A549 (cell line): ENCODE data around the gene REEP3. TPM values are rescaled to one million over a fixed set of nuclear protein-coding genes. Genes with fewer than 3 reads are reported as not detected.

Experiments
- ATAC-seq, 2 experiments: fragments of 200-7000 bp in 1 of 2; fragments of >200 bp in 1 of 2; cut with Nextera tagmentation in 1 of 2; cut with Tn5 transposase in 1 of 2; 3 replicates each; pipeline versions ENCODE4 v1.8.0 to v1.9.1; 2018 to 2020; ENCODE audit warnings: mild to moderate bottlenecking in 1 of 2, moderate library complexity in 1 of 2
- CTCF ChIA-PET: fragments of 300-600 bp; sonication (Branson Sonifier 250); formaldehyde crosslinking; extraction: SDS; loops from one replicate; lab custom pipeline; 2021; ENCODE audit warnings: antibody characterized with exemption, inconsistent platforms; lab: Yijun Ruan, JAX
- POLR2A ChIA-PET: fragments of 350-600 bp; formaldehyde crosslinking; extraction: SDS; loops from one replicate; lab custom pipeline; 2021; ENCODE audit warnings: antibody characterized with exemption, inconsistent platforms; lab: Yijun Ruan, JAX
- DNase-seq, 2 experiments: peaks; one replicate each; pipeline versions ENCODE4 v3.0.0 to v3.0.0-alpha.2; 2011 to 2016; ENCODE audit warnings: low read depth in 1 of 2, low spot score in 1 of 2
- FAIRE-seq: peaks from 2 replicates; lab custom pipeline; 2011; peaks lifted over from hg19 to GRCh38; lab: Jason Lieb, UNC
- H3K27ac ChIP-seq, 2 experiments: fragments of >200 bp; sonication (Bioruptor Twin); formaldehyde crosslinking; 3 replicates each; pipeline ENCODE4 v1.5.1; 2016 to 2017
- H3K4me1 ChIP-seq: fragments of >200 bp; sonication (Bioruptor Twin); formaldehyde crosslinking; 3 replicates; pipeline ENCODE4 v1.6.1; 2016
- H3K4me2 ChIP-seq: fragments of >200 bp; sonication (Bioruptor Twin); formaldehyde crosslinking; 3 replicates; pipeline ENCODE4 v1.6.1; 2016
- H3K4me3 ChIP-seq: fragments of >200 bp; sonication (Bioruptor Twin); formaldehyde crosslinking; 3 replicates; pipeline ENCODE4 v1.5.1; 2016
- H3K9me3 ChIP-seq: fragments of >200 bp; sonication (Bioruptor Twin); formaldehyde crosslinking; 3 replicates; pipeline ENCODE4 v1.6.1; 2016
- CBX2 ChIP-seq: fragments of 200-600 bp; sonication (generic); IDR thresholded peaks from 2 replicates; pipeline ENCODE4 v1.6.1; 2016; ENCODE audit warnings: low read depth, mild to moderate bottlenecking, borderline replicate concordance
- CEBPB ChIP-seq, 2 experiments: fragments of >200 bp in 1 of 2; sonication (Bioruptor Twin) in 1 of 2; formaldehyde crosslinking in 1 of 2; IDR thresholded peaks; 2 replicates each; pipeline ENCODE4 v1.6.1; 2012 to 2016
- CHD2 ChIP-seq: fragments of 150-350 bp; IDR thresholded peaks from 2 replicates; pipeline ENCODE4 v1.6.1; 2014; ENCODE audit warnings: low read length; ENCODE audit not compliant: partially characterized antibody
- FOSB ChIP-seq: fragments of 250-450 bp; sonication (Bioruptor Pico); IDR thresholded peaks from 2 replicates; pipeline ENCODE4 v1.5.0; 2020; ENCODE audit warnings: mild to moderate bottlenecking, moderate library complexity
- FOSL2 ChIP-seq, 2 experiments: fragments of 450-650 bp in 1 of 2; fragments of >200 bp in 1 of 2; sonication (Bioruptor Twin) in 1 of 2; formaldehyde crosslinking; IDR thresholded peaks; 2 replicates each; pipeline versions ENCODE4 v1.5.0 to v1.6.1; 2016 to 2020; ENCODE audit warnings: mild to moderate bottlenecking in 1 of 2, moderate library complexity in 1 of 2
- GATA3 ChIP-seq: IDR thresholded peaks from 2 replicates; pipeline ENCODE4 v1.6.1; 2012; ENCODE audit warnings: borderline replicate concordance
- JUN ChIP-seq, 2 experiments: fragments of >200 bp; sonication (Bioruptor Twin); formaldehyde crosslinking; IDR thresholded peaks; 2 replicates in 1 of 2; 3 replicates in 1 of 2; pipeline ENCODE4 v1.6.1; 2016 to 2017
- KDM1A ChIP-seq: fragments of 200-600 bp; sonication (generic); IDR thresholded peaks from 2 replicates; pipeline ENCODE4 v1.6.1; 2016; ENCODE audit warnings: low read depth, mild to moderate bottlenecking
- MAFK ChIP-seq: fragments of 450-650 bp; IDR thresholded peaks from 2 replicates; pipeline ENCODE4 v1.6.1; 2014; ENCODE audit not compliant: partially characterized antibody
- MAZ ChIP-seq: fragments of 150-350 bp; IDR thresholded peaks from 2 replicates; pipeline ENCODE4 v1.6.1; 2014; ENCODE audit warnings: antibody characterized with exemption, low read depth, low read length, borderline replicate concordance
- NPAS2 ChIP-seq: fragments of 250-450 bp; sonication (Bioruptor Pico); IDR thresholded peaks from 2 replicates; pipeline ENCODE4 v1.8.0; 2022; ENCODE audit warnings: mild to moderate bottlenecking, moderate library complexity, borderline replicate concordance
- NR3C1 ChIP-seq: fragments of >200 bp; sonication (Bioruptor Twin); formaldehyde crosslinking; IDR thresholded peaks from 3 replicates; pipeline ENCODE4 v1.6.1; 2017
- POLR2AphosphoS2 ChIP-seq: conservative IDR thresholded peaks from 2 replicates; pipeline ENCODE4 v1.6.1; 2012; ENCODE audit warnings: low read length, improper control_type of control experiment, inconsistent platforms
- RAD21 ChIP-seq, 2 experiments: fragments of >200 bp in 1 of 2; sonication (Bioruptor Twin) in 1 of 2; formaldehyde crosslinking in 1 of 2; IDR thresholded peaks in 1 of 2; conservative IDR thresholded peaks in 1 of 2; 2 replicates in 1 of 2; 3 replicates in 1 of 2; pipeline ENCODE4 v1.6.1; 2012 to 2018; ENCODE audit warnings: inconsistent platforms in 1 of 2
- RARB ChIP-seq: fragments of 250-450 bp; sonication (Bioruptor Pico); IDR thresholded peaks from 2 replicates; pipeline ENCODE4 v1.8.0; 2021; ENCODE audit warnings: mild to moderate bottlenecking, moderate library complexity
- RFX5 ChIP-seq: fragments of 450-650 bp; IDR thresholded peaks from 2 replicates; pipeline ENCODE4 v1.7.1; 2014; ENCODE audit warnings: antibody characterized with exemption, mild to moderate bottlenecking, moderate library complexity
- TP53 ChIP-seq: fragments of 250-450 bp; sonication (Bioruptor Pico); IDR thresholded peaks from 2 replicates; pipeline ENCODE4 v1.5.0; 2021; ENCODE audit warnings: mild to moderate bottlenecking, moderate library complexity
- USF2 ChIP-seq: fragments of 450-650 bp; IDR thresholded peaks from 2 replicates; pipeline ENCODE4 v1.6.1; 2014; ENCODE audit warnings: antibody characterized with exemption
- ZNF302 ChIP-seq: fragments of 250-450 bp; sonication (Bioruptor Pico); IDR thresholded peaks from 2 replicates; pipeline ENCODE4 v1.9.0; 2021; ENCODE audit warnings: inconsistent platforms, mild to moderate bottlenecking, moderate library complexity
- ZSCAN20 ChIP-seq: fragments of 250-450 bp; sonication (Bioruptor Pico); IDR thresholded peaks from 2 replicates; pipeline ENCODE4 v1.8.0; 2022; ENCODE audit warnings: mild to moderate bottlenecking, moderate library complexity
- WGBS: methylation state at CpG from one replicate; pipeline ENCODE4 v1.1.6; 2017; ENCODE audit errors: missing lambda C conversion rate; 5-methylcytosine and 5-hydroxymethylcytosine counted together
- polyA plus RNA-seq, 4 experiments: library from polyadenylated mRNA; depleted of rRNA in 3 of 4; stranded (reverse); fragments of >200 nt; fragmentation: RNase III in 1 of 4; extraction: RNeasy Plus Mini Kit Qiagen cat#74134 plus additional on column Dnase treatment in 1 of 4; gene quantifications; 2 replicates in 3 of 4; 3 replicates in 1 of 4; pipeline ENCODE4 v1.2.3, GENCODE V29; 2011 to 2017
- TF ChIP-seq, protein P1 (sequence below): fragments of 250-450 bp; sonication (Bioruptor Pico); IDR thresholded peaks from 2 replicates; pipeline ENCODE4 v1.5.0; 2021; ENCODE audit warnings: mild to moderate bottlenecking, moderate library complexity, borderline replicate concordance
- TF ChIP-seq, protein P2 (sequence below): fragments of >200 bp; sonication (Bioruptor Twin); formaldehyde crosslinking; IDR thresholded peaks from 2 replicates; pipeline ENCODE4 v1.6.1; 2016
- TF ChIP-seq, protein P3 (sequence below): fragments of 200-600 bp; sonication (generic); IDR thresholded peaks from 2 replicates; pipeline ENCODE4 v1.6.1; 2016; ENCODE audit warnings: antibody characterized with exemption, mild to moderate bottlenecking, moderate library complexity

REEP3 gene
- polyA plus RNA-seq, 2 of the 4 experiments (the other 2 are of a cell fraction): 19.6 to 35.8 TPM

GRCh38 chr10:63637901-63638327 is 116.7 kb downstream of the REEP3 start:
- peak overlapping the region; percentile 32 for H3K4me2 ChIP-seq
- H3K9me3 ChIP-seq: no peaks in the 10 kb centered on the region
- FAIRE-seq (no peak), ATAC-seq (peak; percentile 71 to 79), DNase-seq (peak in 1 of 2 experiments; percentile 65)
- 8% methylated on average over 5 of the region's 5 CpGs for WGBS
- ChIA-PET POLR2A (no interaction called here), CTCF (interaction anchor here (1.1 to 2.4 kb wide), 4 partner anchors 82 to 420 kb away, joined by 3 to 11 read pairs (median 4); no protein-coding TSS in a partner anchor)
- peak overlapping the region; percentile 5 to 8; a peak in 5 of 6 replicates for H3K27ac ChIP-seq
- H3K4me3 ChIP-seq: no peak overlapping the region
- TF ChIP-seq FOSB (CRISPR knock-in tag) (no peak), POLR2AphosphoS2 (no peak), ZNF302 (CRISPR knock-in tag) (no peak), FOSL2 (IDR thresholded peaks at IDR 0.05) (no peak), FOSL2 (CRISPR knock-in tag; IDR thresholded peaks at IDR 0.05) (no peak), RAD21 (conservative IDR thresholded peaks at IDR 0.05 in 1 of 2, IDR thresholded peaks at IDR 0.05 in 1 of 2) (no peak), NPAS2 (no peak)
- TF ChIP-seq, protein P1, sequence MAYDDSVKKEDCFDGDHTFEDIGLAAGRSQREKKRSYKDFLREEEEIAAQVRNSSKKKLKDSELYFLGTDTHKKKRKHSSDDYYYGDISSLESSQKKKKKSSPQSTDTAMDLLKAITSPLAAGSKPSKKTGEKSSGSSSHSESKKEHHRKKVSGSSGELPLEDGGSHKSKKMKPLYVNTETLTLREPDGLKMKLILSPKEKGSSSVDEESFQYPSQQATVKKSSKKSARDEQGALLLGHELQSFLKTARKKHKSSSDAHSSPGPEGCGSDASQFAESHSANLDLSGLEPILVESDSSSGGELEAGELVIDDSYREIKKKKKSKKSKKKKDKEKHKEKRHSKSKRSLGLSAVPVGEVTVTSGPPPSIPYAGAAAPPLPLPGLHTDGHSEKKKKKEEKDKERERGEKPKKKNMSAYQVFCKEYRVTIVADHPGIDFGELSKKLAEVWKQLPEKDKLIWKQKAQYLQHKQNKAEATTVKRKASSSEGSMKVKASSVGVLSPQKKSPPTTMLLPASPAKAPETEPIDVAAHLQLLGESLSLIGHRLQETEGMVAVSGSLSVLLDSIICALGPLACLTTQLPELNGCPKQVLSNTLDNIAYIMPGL (CRISPR knock-in tag): no peak
- TF ChIP-seq, protein P2, sequence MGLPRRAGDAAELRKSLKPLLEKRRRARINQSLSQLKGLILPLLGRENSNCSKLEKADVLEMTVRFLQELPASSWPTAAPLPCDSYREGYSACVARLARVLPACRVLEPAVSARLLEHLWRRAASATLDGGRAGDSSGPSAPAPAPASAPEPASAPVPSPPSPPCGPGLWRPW: no peak
- peaks cover 9% of the 10 kb centered on the region; the same call in 2 of the 3 replicates for H3K4me1 ChIP-seq

- no peak overlapping the region for H3K4me3 ChIP-seq
- POLR2A ChIA-PET: no interaction called here
- FAIRE-seq (no peak), ATAC-seq (no peak)
- H3K27ac ChIP-seq: no peak overlapping the region
- CTCF ChIA-PET: interaction anchor here (0.6 to 1.2 kb wide), 3 partner anchors 8 to 475 kb away, joined by 3 to 4 read pairs (median 3); no protein-coding TSS in a partner anchor
- peaks cover 9% of the 10 kb centered on the region; the same call in 2 of the 3 replicates for H3K4me1 ChIP-seq
- no peak for TF ChIP-seq USF2
- TF ChIP-seq, all 56 proteins: peak for 0
- no peak for DNase-seq
- Histone ChIP-seq H3K4me2 (no peak overlapping the region), H3K9me3 (no peaks in the 10 kb centered on the region)
These were observed 120.2 kb downstream of the REEP3 start for GRCh38 chr10:63641366-63641765.

- ChIA-PET CTCF (interaction anchor here (0.6 to 1.2 kb wide), 2 partner anchors 9 to 40 kb away, joined by 3 read pairs; no protein-coding TSS in a partner anchor), POLR2A (no interaction called here)
- H3K4me3 ChIP-seq: no peak overlapping the region
- no peak for DNase-seq
- H3K4me2 ChIP-seq: no peak overlapping the region
- peaks cover 9% of the 10 kb centered on the region; the same call in 2 of the 3 replicates for H3K4me1 ChIP-seq
- FAIRE-seq: no peak
- TF ChIP-seq CHD2 (no peak), RFX5 (no peak), MAFK (no peak)
- TF ChIP-seq, all 56 proteins: peak for 0
- no peak for ATAC-seq
- WGBS: 90% methylated on average over 5 of the region's 5 CpGs
- no peak overlapping the region for H3K27ac ChIP-seq
- no peaks in the 10 kb centered on the region for H3K9me3 ChIP-seq
These were observed 120.6 kb downstream of the REEP3 start for GRCh38 chr10:63641799-63642198.

- Histone ChIP-seq H3K9me3 (no peaks in the 10 kb centered on the region), H3K4me1 (peaks cover 5% of the 10 kb centered on the region; the same call in 1 of the 3 replicates), H3K27ac (no peak overlapping the region), H3K4me3 (no peak overlapping the region), H3K4me2 (no peak overlapping the region)
- ChIA-PET CTCF (no interaction called here), POLR2A (no interaction called here)
- DNase-seq (no peak), ATAC-seq (no peak), FAIRE-seq (no peak)
- 72% methylated on average over 5 of the region's 5 CpGs for WGBS
- TF ChIP-seq, protein P2: no peak
- no peak for TF ChIP-seq GATA3
- TF ChIP-seq CEBPB (IDR thresholded peaks at IDR 0.05): no peak
- no peak for TF ChIP-seq FOSL2 (IDR thresholded peaks at IDR 0.05)
- no peak for TF ChIP-seq FOSL2 (CRISPR knock-in tag; IDR thresholded peaks at IDR 0.05)
- TF ChIP-seq ZSCAN20 (CRISPR knock-in tag): no peak
- TF ChIP-seq CBX2: no peak
- no peak for TF ChIP-seq RAD21 (conservative IDR thresholded peaks at IDR 0.05 in 1 of 2, IDR thresholded peaks at IDR 0.05 in 1 of 2)
- TF ChIP-seq KDM1A: no peak
- no peak for TF ChIP-seq JUN (IDR thresholded peaks at IDR 0.05)
- TF ChIP-seq, protein P3, sequence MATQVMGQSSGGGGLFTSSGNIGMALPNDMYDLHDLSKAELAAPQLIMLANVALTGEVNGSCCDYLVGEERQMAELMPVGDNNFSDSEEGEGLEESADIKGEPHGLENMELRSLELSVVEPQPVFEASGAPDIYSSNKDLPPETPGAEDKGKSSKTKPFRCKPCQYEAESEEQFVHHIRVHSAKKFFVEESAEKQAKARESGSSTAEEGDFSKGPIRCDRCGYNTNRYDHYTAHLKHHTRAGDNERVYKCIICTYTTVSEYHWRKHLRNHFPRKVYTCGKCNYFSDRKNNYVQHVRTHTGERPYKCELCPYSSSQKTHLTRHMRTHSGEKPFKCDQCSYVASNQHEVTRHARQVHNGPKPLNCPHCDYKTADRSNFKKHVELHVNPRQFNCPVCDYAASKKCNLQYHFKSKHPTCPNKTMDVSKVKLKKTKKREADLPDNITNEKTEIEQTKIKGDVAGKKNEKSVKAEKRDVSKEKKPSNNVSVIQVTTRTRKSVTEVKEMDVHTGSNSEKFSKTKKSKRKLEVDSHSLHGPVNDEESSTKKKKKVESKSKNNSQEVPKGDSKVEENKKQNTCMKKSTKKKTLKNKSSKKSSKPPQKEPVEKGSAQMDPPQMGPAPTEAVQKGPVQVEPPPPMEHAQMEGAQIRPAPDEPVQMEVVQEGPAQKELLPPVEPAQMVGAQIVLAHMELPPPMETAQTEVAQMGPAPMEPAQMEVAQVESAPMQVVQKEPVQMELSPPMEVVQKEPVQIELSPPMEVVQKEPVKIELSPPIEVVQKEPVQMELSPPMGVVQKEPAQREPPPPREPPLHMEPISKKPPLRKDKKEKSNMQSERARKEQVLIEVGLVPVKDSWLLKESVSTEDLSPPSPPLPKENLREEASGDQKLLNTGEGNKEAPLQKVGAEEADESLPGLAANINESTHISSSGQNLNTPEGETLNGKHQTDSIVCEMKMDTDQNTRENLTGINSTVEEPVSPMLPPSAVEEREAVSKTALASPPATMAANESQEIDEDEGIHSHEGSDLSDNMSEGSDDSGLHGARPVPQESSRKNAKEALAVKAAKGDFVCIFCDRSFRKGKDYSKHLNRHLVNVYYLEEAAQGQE: no peak
- no peak for TF ChIP-seq MAZ
- TF ChIP-seq FOSB (CRISPR knock-in tag): no peak
- TF ChIP-seq RARB (CRISPR knock-in tag): no peak
- TF ChIP-seq NR3C1: no peak
- no peak for TF ChIP-seq TP53 (CRISPR knock-in tag)
These were observed 121.6 kb downstream of the REEP3 start for GRCh38 chr10:63642808-63643207.
